ACHN (cell line): ENCODE measurements around the gene CD40LG.

Source experiments
- DNase-seq: peaks from one replicate; pipeline ENCODE4 v3.0.0-alpha.2; 2015
- in situ Hi-C: cut with HindIII; loops from 2 replicates; pipeline ENCODE4 v1.10.0; 2017; ENCODE audit warnings: low sequenced_read_pairs, low pct_ligation_motif_present, low pct_unique_long_range_greater_than_20kb

Gene CD40LG

GRCh38 chrX:136647677-136648360 is at the start of gene CD40LG:
TSS of gene CD40LG (plus strand) at chrX:136648158. CDS start at chrX:136648249, 91 bp downstream.
- in situ Hi-C loops, result no loop called here
- no peak for DNase-seq

DNA sequence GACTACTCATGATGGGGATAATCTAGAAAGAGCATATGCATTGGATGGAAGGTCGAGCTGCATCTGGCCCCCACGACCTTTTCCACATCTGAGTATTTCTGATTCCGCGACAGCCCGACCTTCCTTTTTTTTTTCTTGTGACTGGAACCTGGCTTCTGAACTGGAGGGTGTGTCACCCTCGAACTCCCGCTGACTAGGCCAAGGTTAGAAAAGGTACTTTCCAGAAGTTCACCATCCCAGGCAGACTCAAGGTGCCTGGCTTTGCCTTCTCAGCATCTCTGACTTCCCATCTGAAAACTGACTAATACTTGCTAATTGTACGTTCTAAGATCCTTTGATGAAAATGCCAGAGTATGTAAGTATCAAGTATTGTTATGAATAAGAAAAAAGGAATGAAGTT is 49.3 kb upstream of the CD40LG start:
- no peak for DNase-seq
- in situ Hi-C loops, result no loop called here

- in situ Hi-C loops, result no loop called here
- no peak for DNase-seq
Measured at GRCh38 chrX:136600059-136600458, 47.9 kb upstream of the CD40LG start.

DNA sequence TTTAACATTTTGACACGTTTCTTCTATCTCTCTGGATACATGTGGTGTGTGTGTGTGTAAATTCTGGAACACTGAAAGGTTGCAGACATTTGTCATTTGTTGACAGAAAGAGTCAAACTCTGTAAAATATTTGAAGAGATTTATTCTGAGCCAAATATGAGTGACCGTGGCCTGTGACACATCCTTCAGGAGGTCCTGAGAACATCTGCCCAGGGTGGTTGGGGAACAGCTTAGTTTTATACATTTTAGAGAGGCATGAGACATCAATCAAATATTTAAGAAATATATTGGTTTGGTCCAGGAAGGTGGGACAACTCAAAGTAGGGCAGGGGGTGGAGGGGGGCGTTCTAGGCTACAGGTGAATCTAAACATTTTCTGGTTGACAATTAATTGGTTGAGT is 40.7 kb upstream of the CD40LG start:
- DNase-seq, result no peak
- in situ Hi-C loops, result no loop called here

DNA sequence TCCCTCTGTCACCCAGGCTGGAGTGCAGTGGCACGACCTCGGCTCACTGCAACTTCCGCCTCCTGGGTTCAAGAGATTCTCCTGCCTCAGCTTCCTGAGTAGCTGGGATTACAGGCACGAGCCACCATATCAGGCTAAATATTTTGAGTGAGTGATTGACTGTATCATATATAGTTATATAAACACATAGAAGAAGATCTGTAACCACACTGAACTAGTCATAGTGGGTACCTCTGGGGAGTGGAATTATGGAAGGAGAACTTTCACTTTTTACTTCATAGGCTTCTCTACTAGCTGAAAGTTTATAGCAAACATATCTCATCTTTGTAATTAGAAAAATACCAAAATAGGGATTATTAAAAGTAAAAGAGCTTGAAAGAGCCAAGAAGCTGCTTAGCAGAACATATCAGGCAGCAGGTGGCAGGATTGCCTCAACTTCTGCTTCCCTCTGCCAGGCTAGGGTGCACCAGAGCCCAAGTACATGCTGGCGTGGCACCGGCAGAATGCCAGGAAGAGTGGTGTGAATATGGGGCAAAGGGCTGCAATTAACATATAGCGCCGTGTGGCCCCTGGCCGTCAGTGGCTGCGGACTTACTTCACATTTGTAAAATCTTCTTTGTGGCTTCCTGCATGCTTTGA is 39.5 kb upstream of the CD40LG start:
- peak; percentile 1 for DNase-seq
- in situ Hi-C loops, result no loop called here

GRCh38 chrX:136616987-136617685 is 30.8 kb upstream of the CD40LG start:
- no peak for DNase-seq
- in situ Hi-C loops, result no loop called here

- in situ Hi-C loops, result no loop called here
- no peak for DNase-seq
Measured at GRCh38 chrX:136619899-136620505, 28.0 kb upstream of the CD40LG start.

DNA sequence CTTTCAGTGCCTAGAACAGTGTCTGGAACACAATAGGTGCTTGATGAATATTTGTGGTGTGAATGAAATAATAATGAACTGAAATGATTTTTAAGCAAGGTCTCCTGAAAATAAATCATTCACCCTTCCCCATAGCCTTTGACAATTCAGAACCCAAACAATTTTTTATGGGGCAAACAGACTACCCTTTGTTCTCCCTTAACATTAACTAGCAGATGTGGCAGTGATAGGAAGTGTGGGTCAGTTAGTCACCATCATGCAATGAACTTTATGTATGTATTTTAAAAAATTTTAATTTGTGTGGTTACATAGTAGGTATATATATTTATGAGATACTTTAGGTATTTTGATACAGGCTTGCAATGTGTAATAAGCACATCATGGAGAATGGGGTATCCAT is 27.2 kb upstream of the CD40LG start:
- no peak for DNase-seq
- in situ Hi-C loops, result no loop called here

DNA sequence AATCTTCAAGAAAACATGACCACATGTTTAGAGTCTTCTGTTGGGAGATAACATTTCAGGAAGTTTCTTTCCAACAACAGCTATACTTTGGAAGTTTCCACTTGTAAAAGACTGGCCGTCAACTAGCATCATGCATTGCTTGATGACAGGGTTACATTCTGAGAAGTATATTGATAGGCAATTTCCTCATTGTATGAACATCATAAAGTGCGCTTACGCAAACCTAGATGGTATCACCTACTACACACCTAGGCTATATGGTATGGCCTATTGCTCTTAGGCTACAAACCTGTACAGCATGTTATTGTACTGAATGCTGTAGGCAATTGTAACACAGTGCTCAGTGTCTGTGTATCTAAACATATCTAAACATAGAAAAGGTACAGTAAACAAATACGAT is 25.4 kb upstream of the CD40LG start:
- DNase-seq, result no peak
- in situ Hi-C loops, result no loop called here

GRCh38 chrX:136623396-136623795 is 24.6 kb upstream of the CD40LG start:
- DNase-seq, result no peak
- in situ Hi-C loops, result no loop called here

GRCh38 chrX:136625246-136625645 is 22.7 kb upstream of the CD40LG start:
- DNase-seq, result no peak
- in situ Hi-C loops, result no loop called here

GRCh38 chrX:136626237-136626636 is 21.7 kb upstream of the CD40LG start:
- no peak for DNase-seq
- in situ Hi-C loops, result no loop called here

DNA sequence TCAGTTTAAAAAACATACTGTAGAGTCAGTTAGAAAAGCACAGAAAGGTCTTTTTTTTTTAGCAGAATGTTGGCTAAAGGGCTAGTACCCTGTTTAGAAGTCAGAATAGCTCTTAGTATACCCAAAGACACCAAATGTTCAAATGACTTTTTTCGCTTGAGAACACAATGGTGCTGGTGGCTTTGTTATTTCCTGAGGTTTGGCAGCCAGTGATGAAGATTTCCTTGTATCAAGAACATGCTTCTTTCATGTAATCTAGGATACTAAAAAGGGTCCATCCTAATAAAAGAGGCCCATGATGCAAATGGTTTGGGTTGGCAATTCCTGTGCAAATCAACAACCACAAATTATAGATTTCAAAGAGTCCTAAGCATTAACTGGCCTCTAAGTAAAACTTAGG is 21.1 kb upstream of the CD40LG start:
- in situ Hi-C loops, result no loop called here
- DNase-seq, result no peak

- DNase-seq, result no peak
- in situ Hi-C loops, result no loop called here
Measured at GRCh38 chrX:136627409-136627808, 20.5 kb upstream of the CD40LG start.

- in situ Hi-C loops, result no loop called here
- DNase-seq, result no peak
Measured at GRCh38 chrX:136629084-136629750, 18.7 kb upstream of the CD40LG start.

GRCh38 chrX:136630881-136631280 is 17.1 kb upstream of the CD40LG start:
- in situ Hi-C loops, result no loop called here
- no peak for DNase-seq

DNA sequence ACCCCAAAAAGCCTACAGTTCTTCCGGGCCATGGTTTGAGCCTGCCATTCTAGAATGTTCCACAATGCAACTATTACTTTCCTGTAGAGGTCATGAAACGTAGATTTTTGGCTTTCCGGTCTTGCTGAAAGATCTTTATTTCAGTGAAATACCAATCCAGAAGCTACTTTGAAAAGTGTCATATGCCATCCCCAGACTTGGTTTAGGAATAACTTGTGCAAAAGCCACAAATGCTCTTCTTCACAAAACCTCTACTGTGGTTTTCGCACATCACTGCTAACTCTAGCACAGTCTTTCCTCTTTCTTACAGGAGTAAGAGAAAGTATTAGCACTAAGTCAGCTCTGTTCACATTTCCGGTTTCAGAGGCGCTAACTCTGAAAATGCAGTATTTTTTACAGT is 12.7 kb upstream of the CD40LG start:
- in situ Hi-C loops, result no loop called here
- no peak for DNase-seq

DNA sequence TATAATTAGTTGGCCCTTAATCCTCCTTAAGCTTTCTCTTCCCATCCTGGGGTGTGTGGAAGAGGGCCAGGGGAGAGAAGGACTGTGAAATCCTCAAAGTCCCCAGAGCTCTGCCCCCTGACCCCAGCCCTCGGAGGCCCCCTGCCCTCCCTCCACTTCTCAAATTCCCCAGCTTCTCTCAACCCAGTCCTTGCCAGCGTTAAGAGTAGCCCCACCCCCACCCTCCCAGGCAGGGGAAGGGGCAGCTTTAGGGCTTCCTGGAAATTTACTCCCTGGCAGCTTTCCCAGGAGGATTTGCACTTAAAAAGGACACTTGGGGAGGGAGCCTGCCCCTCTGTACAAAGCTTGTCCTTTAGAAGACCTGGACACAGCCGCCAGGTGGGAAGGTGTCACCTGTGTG is 11.8 kb upstream of the CD40LG start:
- in situ Hi-C loops, result no loop called here
- DNase-seq, result no peak
